Ecto neural progenitor cell (in vitro differentiated cells): ENCODE data around the gene CABCOCO1.

Experiments used
- DNase-seq: peaks from one replicate; pipeline ENCODE4 v3.0.0-alpha.2; 2018; ENCODE audit warnings: low spot score

CABCOCO1 gene, protein sequence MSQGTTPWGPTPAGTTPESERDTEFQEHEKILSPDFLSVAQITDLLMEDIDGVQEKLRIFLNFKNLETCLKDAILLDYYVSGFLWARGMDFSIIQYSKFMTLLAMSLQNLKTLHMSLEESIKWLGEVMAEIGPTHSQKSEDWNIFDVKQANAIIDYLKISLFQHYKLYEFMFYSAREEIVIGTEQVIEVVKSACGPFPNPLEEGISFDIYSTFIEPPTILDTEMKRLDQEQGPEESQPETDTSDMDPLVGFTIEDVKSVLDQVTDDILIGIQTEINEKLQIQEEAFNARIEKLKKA

DNA sequence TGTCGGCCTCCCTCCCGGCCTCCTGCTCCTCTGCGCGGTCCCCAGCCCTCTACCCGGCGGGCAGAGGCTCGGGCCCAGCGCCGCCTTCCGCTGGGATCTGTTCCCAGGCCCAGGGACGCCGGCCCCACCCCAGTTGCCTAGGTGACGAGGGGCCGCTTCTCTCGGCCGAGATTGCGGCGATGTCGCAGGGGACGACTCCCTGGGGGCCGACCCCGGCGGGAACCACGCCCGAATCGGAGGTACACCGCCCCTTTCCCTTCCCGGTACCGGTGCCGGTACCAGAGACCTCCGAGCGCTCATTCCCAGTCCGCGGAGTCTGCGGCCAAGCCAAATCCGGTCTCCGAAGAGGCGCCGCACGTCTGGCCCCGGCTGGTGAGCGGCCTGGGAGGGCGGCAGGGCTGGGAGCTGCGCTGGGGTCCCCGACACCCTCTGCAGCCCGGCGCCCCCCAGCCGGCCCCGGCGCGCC is at the start of gene CABCOCO1:
CABCOCO1 (plus strand) TSS at position 136 of the 466 bp plus-strand sequence; CDS start at position 180, 44 bp downstream.
- peak; percentile 90 for DNase-seq

DNA sequence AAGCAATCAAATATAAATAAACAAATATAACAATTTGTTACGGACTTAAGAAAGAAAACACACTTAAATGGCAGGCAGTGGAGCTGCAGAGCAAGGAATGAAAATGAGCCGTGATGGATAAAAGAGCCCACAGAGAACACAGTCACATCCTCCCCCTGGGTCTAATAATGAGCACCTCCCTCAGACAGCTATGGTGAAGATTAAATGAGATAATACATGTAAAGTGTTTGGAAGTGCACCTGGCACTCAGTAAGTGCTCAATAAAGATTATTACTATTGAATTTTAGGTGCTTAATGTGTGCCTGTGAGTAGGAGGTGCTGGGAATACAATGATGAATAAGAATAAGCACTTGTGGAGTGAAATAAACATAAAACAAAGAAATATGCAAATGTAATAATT is 49.1 kb upstream of the CABCOCO1 start:
- DNase-seq, result no peak

DNA sequence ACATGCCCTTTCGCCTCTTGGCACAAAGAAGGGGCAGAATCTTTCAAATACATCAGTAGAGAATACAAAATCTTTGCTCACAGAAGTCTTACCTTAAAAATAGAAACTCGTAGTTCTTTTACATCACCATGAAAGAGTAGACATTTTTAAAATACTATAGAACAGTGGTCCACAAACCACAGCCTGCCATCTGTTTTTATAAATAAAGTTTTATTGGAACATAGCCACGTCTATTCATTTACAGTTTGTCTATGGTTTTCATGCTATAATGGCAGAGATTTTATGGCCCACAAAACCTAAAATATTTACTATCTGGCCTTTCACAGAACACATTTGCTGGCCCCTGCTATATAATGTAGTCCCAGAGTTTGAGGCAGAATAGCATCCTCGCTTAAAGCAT is 46.1 kb upstream of the CABCOCO1 start:
- DNase-seq, result no peak

- no peak for DNase-seq
These were observed 45.5 kb upstream of the CABCOCO1 start for GRCh38 chr10:61617180-61617579.

DNA sequence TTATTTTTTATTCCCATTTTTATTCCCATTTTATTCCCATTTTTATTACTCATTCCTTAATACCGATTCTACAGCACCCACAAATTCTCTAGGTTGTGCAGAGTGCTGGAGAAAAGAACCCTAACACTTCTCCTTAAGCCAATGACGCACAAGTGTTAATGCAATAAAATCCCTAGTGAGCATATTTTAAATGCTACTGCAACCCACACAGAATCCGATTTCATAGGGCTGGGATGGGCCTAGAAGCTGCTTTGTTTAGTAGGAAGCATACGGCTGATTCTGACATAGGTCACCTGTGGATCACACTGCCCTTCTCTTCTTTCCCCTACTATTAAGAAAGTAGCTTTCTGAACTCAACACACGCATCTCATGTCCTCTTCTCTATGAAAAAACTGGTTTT is 45.1 kb upstream of the CABCOCO1 start:
- no peak for DNase-seq

DNA sequence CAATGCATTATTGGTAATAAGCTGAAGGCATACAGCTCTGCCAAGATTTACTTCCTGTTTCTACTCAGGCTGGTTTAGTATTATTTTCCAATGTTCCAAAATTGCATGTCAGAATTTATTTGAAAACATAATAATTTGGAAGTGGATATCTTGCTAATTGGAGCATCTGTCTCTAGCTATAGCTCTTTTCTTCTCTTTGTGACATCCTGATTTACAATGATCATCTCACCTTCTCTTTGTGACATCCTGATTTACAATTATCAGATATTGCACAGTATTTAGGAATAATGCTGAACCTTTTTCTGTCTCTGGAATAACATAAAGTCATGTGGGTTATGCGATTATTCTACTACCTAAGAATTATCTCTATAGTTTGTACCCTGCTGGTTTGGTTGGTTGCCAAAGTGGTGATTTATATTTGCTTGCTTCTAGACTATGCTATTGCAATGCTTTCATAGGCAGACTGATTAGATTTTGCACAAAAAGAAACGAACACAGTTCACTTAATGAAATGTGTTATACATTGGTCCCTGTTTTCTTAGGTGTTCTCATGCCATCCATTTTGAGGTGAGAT is 44.3 kb upstream of the CABCOCO1 start:
- DNase-seq, result no peak

DNA sequence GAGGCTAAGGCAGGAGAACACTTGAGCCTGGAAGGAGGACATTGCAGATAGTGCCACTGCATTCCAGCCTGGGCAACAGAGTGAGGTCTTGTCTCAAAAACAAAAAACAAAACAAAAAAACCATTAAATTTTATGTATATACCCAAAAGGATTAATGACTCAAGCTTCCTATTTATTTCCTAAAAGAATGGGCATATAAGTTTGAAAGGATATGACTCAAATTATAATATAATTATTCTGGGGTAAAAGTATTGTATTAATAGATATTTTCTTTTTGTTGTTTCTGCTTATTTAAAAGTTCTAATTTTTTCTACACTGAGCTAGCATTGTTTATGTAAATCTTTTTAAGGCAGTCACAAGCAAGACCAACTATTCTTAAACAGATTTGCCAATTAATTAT is 42.2 kb upstream of the CABCOCO1 start:
- DNase-seq, result no peak

GRCh38 chr10:61621605-61622051 is 41.1 kb upstream of the CABCOCO1 start:
- DNase-seq, result no peak

- no peak for DNase-seq
These were observed 39.6 kb upstream of the CABCOCO1 start for GRCh38 chr10:61623161-61623560.

DNA sequence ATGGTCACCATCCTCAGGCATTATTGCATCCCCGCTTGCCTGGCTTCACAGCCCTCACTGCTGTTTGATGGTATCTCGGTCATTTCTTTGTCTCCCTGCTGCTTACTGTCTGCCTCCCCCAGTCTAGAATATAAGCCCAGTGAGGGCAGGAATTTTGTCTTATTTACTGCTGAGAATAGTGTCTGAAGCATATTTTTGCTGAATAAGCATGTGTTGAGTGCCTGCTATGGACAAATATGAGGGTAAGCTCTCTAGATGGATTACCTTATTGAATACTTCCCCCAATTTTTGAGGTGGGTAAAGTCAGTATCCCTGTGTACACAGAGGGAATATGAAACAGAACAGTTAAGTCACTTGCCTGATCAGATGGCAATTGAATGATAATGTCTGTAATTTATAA is 36.5 kb upstream of the CABCOCO1 start:
- no peak for DNase-seq

GRCh38 chr10:61627266-61627665 is 35.5 kb upstream of the CABCOCO1 start:
- no peak for DNase-seq

DNA sequence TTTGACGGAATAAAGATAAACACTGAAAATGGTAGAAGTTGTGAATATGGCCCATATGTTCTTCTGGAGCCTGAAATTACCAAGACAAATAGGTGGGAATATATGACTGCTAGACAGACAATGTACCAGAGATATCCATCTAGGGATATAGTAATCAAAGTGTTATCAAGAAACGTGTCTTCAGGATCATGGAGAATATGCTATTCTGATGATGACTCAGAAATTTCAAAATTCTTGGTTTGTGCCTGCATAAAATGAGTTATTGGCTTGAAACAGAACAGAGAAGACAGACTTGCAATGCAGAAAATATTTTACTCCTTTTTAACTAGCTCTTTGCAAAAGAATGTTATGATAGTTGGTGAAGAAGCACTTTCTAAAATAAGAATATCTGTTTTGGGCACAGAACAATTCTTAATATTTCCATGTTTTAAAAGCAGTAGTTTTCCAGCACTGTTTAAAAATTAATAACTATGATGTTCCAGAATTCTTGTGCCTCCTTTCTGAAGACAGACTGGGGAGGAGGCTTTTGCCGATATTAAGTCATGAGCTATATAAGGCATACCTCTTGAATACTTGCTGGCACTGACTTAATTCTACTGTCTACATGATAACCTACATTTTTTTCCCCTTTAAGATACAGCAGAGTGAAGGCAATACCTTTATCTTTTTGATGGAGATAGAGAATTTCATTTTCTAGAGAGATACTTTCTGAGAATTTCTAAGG is 34.4 kb upstream of the CABCOCO1 start:
- DNase-seq, result no peak

DNA sequence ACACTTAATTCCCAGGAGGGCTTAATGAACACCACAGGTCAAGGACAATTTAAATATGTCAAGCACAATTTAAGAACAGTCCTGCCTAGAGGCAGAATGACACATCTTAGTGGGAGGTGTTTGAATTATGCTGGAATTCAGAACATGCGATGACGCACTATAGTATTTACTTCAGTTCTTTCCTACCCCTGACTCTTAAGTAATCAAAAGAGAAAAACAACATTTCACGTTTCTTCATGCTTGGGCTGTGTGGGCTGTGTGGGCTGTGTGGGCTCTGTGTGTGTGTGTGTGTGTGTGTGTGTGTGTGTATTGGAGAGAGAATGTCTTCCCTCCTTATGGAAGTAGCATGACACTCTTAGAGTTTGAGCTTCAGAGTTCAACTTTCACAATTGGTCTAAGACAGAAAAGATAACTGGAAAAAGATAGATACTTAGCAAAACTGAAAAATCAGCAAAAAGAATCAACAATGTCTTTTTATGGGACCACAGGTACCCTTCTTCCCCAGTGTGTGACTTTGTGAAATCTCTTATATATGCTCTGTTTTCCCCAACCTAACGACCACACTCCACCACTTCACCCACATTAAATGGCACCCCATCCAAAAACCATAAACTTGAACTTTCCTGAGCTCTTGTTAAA is 33.7 kb upstream of the CABCOCO1 start:
- DNase-seq, result no peak

DNA sequence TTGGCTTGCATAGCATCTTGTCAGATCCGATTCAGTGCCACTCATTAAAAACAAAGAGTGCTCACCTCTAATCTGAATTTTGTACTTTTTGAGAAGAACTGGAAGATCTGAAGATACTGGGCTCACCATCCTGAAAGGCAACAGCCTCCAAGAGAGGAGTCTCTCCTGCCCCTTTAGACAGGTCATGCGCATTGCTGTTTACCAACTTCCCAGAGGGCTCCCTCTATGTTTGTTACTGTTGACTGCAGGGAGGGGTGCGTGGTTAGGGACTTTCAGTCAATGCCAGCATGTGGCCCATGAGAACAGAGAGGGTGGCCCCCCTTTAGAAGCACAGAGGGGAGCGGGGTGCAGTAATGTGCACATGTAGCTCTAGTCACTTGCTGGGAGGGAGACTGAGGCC is 33.2 kb upstream of the CABCOCO1 start:
- DNase-seq, result no peak

GRCh38 chr10:61632057-61632670 is 30.6 kb upstream of the CABCOCO1 start:
- no peak for DNase-seq

GRCh38 chr10:61633665-61634064 is 29.1 kb upstream of the CABCOCO1 start:
- DNase-seq, result no peak

- DNase-seq, result no peak
These were observed 28.0 kb upstream of the CABCOCO1 start for GRCh38 chr10:61634746-61635145.

GRCh38 chr10:61635471-61635870 is 27.3 kb upstream of the CABCOCO1 start:
- DNase-seq, result no peak

DNA sequence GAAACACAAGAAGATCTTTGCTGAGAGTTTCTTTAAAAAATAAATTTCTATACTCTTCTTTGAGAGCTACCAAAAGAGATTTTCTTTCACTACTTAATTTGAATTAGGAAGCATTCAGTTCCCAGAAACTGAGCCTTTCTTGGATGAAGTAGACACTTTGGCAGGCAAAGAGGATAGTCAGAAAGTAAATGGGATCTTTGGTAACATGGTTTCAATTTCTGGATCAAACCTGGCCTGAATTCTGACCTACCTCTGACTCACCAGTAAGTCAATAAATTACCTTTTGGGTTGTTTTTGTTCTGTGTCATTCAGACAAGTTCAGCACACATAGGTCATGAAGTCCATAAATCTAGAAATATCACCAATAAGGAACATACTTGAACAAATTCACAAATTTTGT is 26.8 kb upstream of the CABCOCO1 start:
- DNase-seq, result no peak

DNA sequence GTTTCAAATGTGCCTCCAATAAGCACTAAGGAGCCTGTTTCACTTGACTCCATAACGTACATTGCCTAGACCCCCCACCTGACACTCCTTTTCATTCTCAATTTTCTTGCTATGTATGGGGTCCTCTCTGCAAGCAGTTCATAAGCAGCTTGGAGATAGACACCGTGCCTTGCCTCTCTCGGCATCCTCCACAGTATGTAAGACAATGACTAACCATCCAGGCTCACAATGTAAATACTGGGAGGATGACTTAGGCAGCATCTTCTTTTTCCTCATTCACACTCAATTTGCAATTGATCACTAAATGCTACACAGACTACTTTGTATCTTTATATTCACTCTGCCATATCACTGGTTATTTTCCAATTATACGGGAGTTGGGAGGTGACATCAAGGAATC is 22.8 kb upstream of the CABCOCO1 start:
- DNase-seq, result no peak

DNA sequence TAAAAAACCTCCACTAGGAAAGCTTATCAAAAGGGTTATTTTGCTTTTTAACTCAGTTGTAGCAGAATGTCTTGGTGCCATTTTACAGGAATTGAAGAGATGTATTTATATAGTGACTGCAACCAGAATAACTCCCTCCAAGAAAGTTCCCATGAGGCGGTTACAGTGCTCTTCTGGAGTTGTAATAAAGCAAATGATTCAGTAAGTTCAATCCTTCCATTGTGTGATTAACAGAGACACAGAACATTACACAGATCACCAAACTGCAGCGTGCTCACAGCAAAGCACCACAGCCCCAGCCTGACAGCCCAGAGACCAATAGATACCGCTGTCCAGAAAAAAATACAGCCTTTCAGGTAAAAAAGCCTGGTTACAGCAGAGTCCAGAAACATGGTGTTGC is 21.9 kb upstream of the CABCOCO1 start:
- no peak for DNase-seq

GRCh38 chr10:61642150-61642571 is 20.6 kb upstream of the CABCOCO1 start:
- no peak for DNase-seq
